CD14-positive monocyte (primary cell): ENCODE results near the gene BCOR. TPM values are rescaled to one million over a fixed set of nuclear protein-coding genes. Genes with fewer than 3 reads are reported as not detected.

Source experiments
- DNase-seq, 3 donors: peaks; one replicate each; pipeline ENCODE4 v3.0.0-alpha.2; 2011 to 2022
- H2AFZ ChIP-seq: 2 replicates; pipeline ENCODE4 v1.6.0; 2012; ENCODE audit warnings: mild to moderate bottlenecking, low read depth, low read length, inconsistent platforms; ENCODE audit not compliant: insufficient read depth, poor library complexity, severe bottlenecking
- H3K27ac ChIP-seq, 2 donors: 1 replicate in 1 of 2; 2 replicates in 1 of 2; pipeline ENCODE4 v1.5.1; 2012 to 2013; ENCODE audit warnings: low read length in 2 of 2, control low read depth in 1 of 2, inconsistent platforms in 1 of 2, low read depth in 1 of 2, mild to moderate bottlenecking in 1 of 2
- H3K27me3 ChIP-seq, 2 donors: one replicate each; pipeline versions ENCODE4 v1.6.0 to v1.6.1; 2011 to 2013; ENCODE audit warnings: low read length in 2 of 2; ENCODE audit not compliant: control insufficient read depth in 2 of 2, insufficient read depth in 2 of 2
- H3K36me3 ChIP-seq, 2 donors: replicated peaks in 1 of 2; 1 replicate in 1 of 2; 2 replicates in 1 of 2; pipeline versions ENCODE4 v1.5.1 to v1.6.1; 2012 to 2013; ENCODE audit warnings: low read length in 2 of 2, control low read depth in 1 of 2, inconsistent platforms in 1 of 2, mild to moderate bottlenecking in 1 of 2; ENCODE audit not compliant: insufficient read depth in 2 of 2, control insufficient read depth in 1 of 2
- H3K4me1 ChIP-seq, 2 donors: 1 replicate in 1 of 2; 2 replicates in 1 of 2; pipeline versions ENCODE4 v1.5.1 to v1.6.1; 2012 to 2013; ENCODE audit warnings: low read length in 2 of 2, control low read depth in 1 of 2, inconsistent platforms in 1 of 2, mild to moderate bottlenecking in 1 of 2, moderate library complexity in 1 of 2; ENCODE audit not compliant: insufficient read depth in 2 of 2, control insufficient read depth in 1 of 2
- H3K4me2 ChIP-seq: replicated peaks from 2 replicates; pipeline ENCODE3; 2012; ENCODE audit warnings: low read length, moderate library complexity, mild to moderate bottlenecking; ENCODE audit not compliant: poor library complexity, severe bottlenecking; ENCODE audit errors: extremely low read depth
- H3K4me3 ChIP-seq, 3 experiments: fragments of 200-600 bp in 1 of 3; sonication (generic) in 1 of 3; replicated peaks in 1 of 3; 1 replicate in 2 of 3; 2 replicates in 1 of 3; pipeline ENCODE4 v1.5.1; 2011 to 2013; ENCODE audit warnings: low read length in 3 of 3, mild to moderate bottlenecking in 3 of 3, control low read depth in 2 of 3, low read depth in 2 of 3, inconsistent platforms in 1 of 3, moderate library complexity in 1 of 3
- H3K79me2 ChIP-seq: 2 replicates; pipeline ENCODE4 v1.6.0; 2012; ENCODE audit warnings: mild to moderate bottlenecking, control low read depth, inconsistent platforms, low read length, moderate library complexity; ENCODE audit not compliant: insufficient read depth
- H3K9ac ChIP-seq: 2 replicates; pipeline ENCODE4 v1.6.0; 2017; ENCODE audit warnings: low read length, mild to moderate bottlenecking; ENCODE audit not compliant: insufficient read depth, poor library complexity, severe bottlenecking
- H3K9me3 ChIP-seq, 2 donors: replicated peaks in 1 of 2; 1 replicate in 1 of 2; 2 replicates in 1 of 2; pipeline versions ENCODE4 v1.5.1 to v1.6.1; 2012 to 2013; ENCODE audit warnings: low read length in 2 of 2, control low read depth in 1 of 2; ENCODE audit not compliant: control insufficient read depth in 1 of 2, insufficient read depth in 1 of 2
- H4K20me1 ChIP-seq: 2 replicates; pipeline ENCODE4 v1.6.0; 2012; ENCODE audit warnings: mild to moderate bottlenecking, low read length, control low read depth, moderate library complexity; ENCODE audit not compliant: insufficient read depth
- H3K27ac Mint-ChIP-seq, 7 donors: one replicate each; pipeline ENCODE4 v1.8.0; 2020; ENCODE audit warnings: mild to moderate bottlenecking in 7 of 7, mixed read lengths in 7 of 7, moderate library complexity in 6 of 7, inconsistent platforms in 2 of 7
- H3K27me3 Mint-ChIP-seq, 3 donors: one replicate each; pipeline ENCODE4 v1.8.0; 2021 to 2022; ENCODE audit warnings: low read depth in 3 of 3, mild to moderate bottlenecking in 3 of 3, mixed read lengths in 3 of 3, moderate library complexity in 3 of 3, inconsistent platforms in 1 of 3
- H3K36me3 Mint-ChIP-seq, 2 donors: one replicate each; pipeline ENCODE4 v1.8.0; 2020; ENCODE audit warnings: mixed read lengths in 2 of 2, inconsistent platforms in 1 of 2, mild to moderate bottlenecking in 1 of 2
- H3K4me1 Mint-ChIP-seq: one replicate; pipeline ENCODE4 v1.8.0; 2020; ENCODE audit warnings: mild to moderate bottlenecking, mixed read lengths
- H3K4me3 Mint-ChIP-seq, 2 donors: one replicate each; pipeline ENCODE4 v1.8.0; 2020; ENCODE audit warnings: mild to moderate bottlenecking in 2 of 2, mixed read lengths in 2 of 2, moderate library complexity in 1 of 2
- H3K9me3 Mint-ChIP-seq, 7 donors: one replicate each; pipeline ENCODE4 v1.8.0; 2020 to 2022; ENCODE audit warnings: mixed read lengths in 7 of 7, mild to moderate bottlenecking in 6 of 7, moderate library complexity in 6 of 7, inconsistent platforms in 2 of 7
- CTCF ChIP-seq: fragments of 200-600 bp; IDR thresholded peaks from one replicate; pipeline ENCODE4 v1.8.0; 2022; ENCODE audit warnings: antibody characterized with exemption, mild to moderate bottlenecking
- WGBS: methylation state at CpG from one replicate; pipeline ENCODE4 v1.1.5; 2013; ENCODE audit warnings: missing lambda C conversion rate; ENCODE audit not compliant: insufficient coverage; 5-methylcytosine and 5-hydroxymethylcytosine counted together
- intact Hi-C, 2 donors: fragments of 100-400 bp; cut with micrococcal nuclease; formaldehyde crosslinking; loops; one replicate each; pipeline versions ENCODE4 v1.15.0 to v1.15.1; 2023
- polyA plus RNA-seq, 3 donors: library from polyadenylated mRNA; depleted of rRNA in 1 of 3; unstranded in 2 of 3; stranded (reverse) in 1 of 3; fragments of 300-500 nt in 2 of 3; fragments of >200 nt in 1 of 3; fragmentation: Illumina TruSeq in 2 of 3; gene quantifications; 1 replicate in 2 of 3; 2 replicates in 1 of 3; pipeline ENCODE4 v1.2.3, GENCODE V29; 2012 to 2021

BCOR gene
- polyA plus RNA-seq, 3 donors: 1.1 to 8.2 (median 2.6) TPM

GRCh38 chrX:40074959-40075332 lies 22.8 kb downstream of the BCOR start:
- Mint-ChIP-seq H3K36me3 (peaks cover 59 to 65% of the 10 kb centered on the region in 2 donors), H3K27me3 (peaks cover 0 to 19% (median 0%) of the 10 kb centered on the region in 3 donors), H3K4me1 (no peaks in the 10 kb centered on the region), H3K9me3 (peaks cover 0 to 5% (median 0%) of the 10 kb centered on the region in 7 donors), H3K4me3 (no peak overlapping the region), H3K27ac (no peak overlapping the region)
- no peaks in the 10 kb centered on the region for H3K9me3 ChIP-seq
- no peak overlapping the region for H3K9ac ChIP-seq
- peaks cover 55 to 73% of the 10 kb centered on the region in 2 donors for H3K36me3 ChIP-seq
- intact Hi-C loops: no loop called here
- no peak for DNase-seq
- no peak for TF ChIP-seq CTCF
- H3K27me3 ChIP-seq: no peaks in the 10 kb centered on the region
- H3K27ac ChIP-seq: no peak overlapping the region
- H4K20me1 ChIP-seq: peaks cover 86% of the 10 kb centered on the region
- H3K4me1 ChIP-seq: no peaks in the 10 kb centered on the region
- H2AFZ ChIP-seq: no peak overlapping the region
- peaks cover 31% of the 10 kb centered on the region for H3K79me2 ChIP-seq
- 99% methylated on average over 9 of the region's 14 CpGs for WGBS
- no peak overlapping the region for H3K4me2 ChIP-seq
- no peak overlapping the region for H3K4me3 ChIP-seq

- no peak for DNase-seq
- no peak overlapping the region for H3K4me3 Mint-ChIP-seq
- H3K36me3 ChIP-seq: peaks cover 62 to 79% of the 10 kb centered on the region in 2 donors
- H3K9me3 ChIP-seq: no peaks in the 10 kb centered on the region
- H3K36me3 Mint-ChIP-seq: peaks cover 63 to 71% of the 10 kb centered on the region in 2 donors
- no peaks in the 10 kb centered on the region for H3K4me1 ChIP-seq
- no peak overlapping the region for H3K9ac ChIP-seq
- WGBS: 99% methylated on average over 18 of the region's 37 CpGs
- H3K27ac Mint-ChIP-seq: no peak overlapping the region
- no peak overlapping the region for H3K4me2 ChIP-seq
- H3K79me2 ChIP-seq: peaks cover 25% of the 10 kb centered on the region
- H3K4me1 Mint-ChIP-seq: no peaks in the 10 kb centered on the region
- intact Hi-C loops: no loop called here
- no peak for TF ChIP-seq CTCF
- H3K4me3 ChIP-seq: no peak overlapping the region
- peaks cover 0 to 5% (median 0%) of the 10 kb centered on the region in 7 donors for H3K9me3 Mint-ChIP-seq
- H3K27me3 Mint-ChIP-seq: peaks cover 0 to 15% (median 0%) of the 10 kb centered on the region in 3 donors
- H2AFZ ChIP-seq: no peak overlapping the region
- H3K27ac ChIP-seq: no peak overlapping the region
- peaks cover 86% of the 10 kb centered on the region for H4K20me1 ChIP-seq
- no peaks in the 10 kb centered on the region for H3K27me3 ChIP-seq
Measured at GRCh38 chrX:40074080-40074958, 23.4 kb downstream of the BCOR start.
